HG03571 (cell line): ENCODE measurements around the gene CYP2W1.

Experiments
- ATAC-seq: cut with Tn5 transposase; IDR thresholded peaks from one replicate; pipeline ENCODE4 v1.9.1; 2021; ENCODE audit not compliant: unreplicated experiment

The CYP2W1 gene

GRCh38 chr7:979886-980571 is 3.0 kb upstream of the CYP2W1 start:
- no peak for ATAC-seq

- ATAC-seq = no peak
Measured at GRCh38 chr7:981793-982510, 1.0 kb upstream of the CYP2W1 start.

- no peak for ATAC-seq
Measured at GRCh38 chr7:982511-983003, 424 bp upstream of the CYP2W1 start.

- no peak for ATAC-seq
Measured at GRCh38 chr7:983616-984071, 663 bp downstream of the CYP2W1 start.

- no peak for ATAC-seq
Measured at GRCh38 chr7:984361-985126, 1.6 kb downstream of the CYP2W1 start.

GRCh38 chr7:985127-985416 is 2.1 kb downstream of the CYP2W1 start:
- no peak for ATAC-seq

- no peak for ATAC-seq
Measured at GRCh38 chr7:985915-986741, 3.1 kb downstream of the CYP2W1 start.

GRCh38 chr7:986766-987751 is 4.1 kb downstream of the CYP2W1 start:
- ATAC-seq = no peak

GRCh38 chr7:987909-988308 is 4.9 kb downstream of the CYP2W1 start:
- no peak for ATAC-seq

- ATAC-seq = no peak
Measured at GRCh38 chr7:988426-988911, 5.5 kb downstream of the CYP2W1 start.

GRCh38 chr7:988963-989529 is 6.1 kb downstream of the CYP2W1 start:
- no peak for ATAC-seq

- no peak for ATAC-seq
Measured at GRCh38 chr7:990352-990932, 7.5 kb downstream of the CYP2W1 start.

- no peak for ATAC-seq
Measured at GRCh38 chr7:990933-991728, 8.2 kb downstream of the CYP2W1 start.

GRCh38 chr7:991729-992656 is 9.0 kb downstream of the CYP2W1 start:
- ATAC-seq = no peak

- peak; percentile 76 for ATAC-seq
Measured at GRCh38 chr7:992709-993607, 10.0 kb downstream of the CYP2W1 start.
